ENCODE measurements around the gene GSC2.

Gene GSC2

GRCh38 chr22:19180740-19181410 lies 30.8 kb upstream of the GSC2 start:
- H3K4me3 ChIP-seq (ENCODE audit: insufficient read length, low read depth): no peak overlapping the region
- TF ChIP-seq YY1 (IDR thresholded peaks at IDR 0.05; ENCODE audit: insufficient read depth, insufficient read length): no peak
- no peak for TF ChIP-seq ZNF274 (IDR thresholded peaks at IDR 0.05; ENCODE audit: low read depth, low read length)
- no peak for TF ChIP-seq SUZ12 (IDR thresholded peaks at IDR 0.05; ENCODE audit: extremely low read depth, insufficient read depth, insufficient read length)
- no peak overlapping the region for H3K9ac ChIP-seq (ENCODE audit: insufficient read length, low read depth)
- no peak for DNase-seq (ENCODE audit: low read depth, low spot score)
- no peaks in the 10 kb centered on the region for H3K27me3 ChIP-seq (ENCODE audit: insufficient read depth, insufficient read length)
- peaks cover 16% of the 10 kb centered on the region for H3K36me3 ChIP-seq (ENCODE audit: insufficient read depth, insufficient read length, low read length)
- H3K4me1 ChIP-seq (ENCODE audit: insufficient read depth, insufficient read length): peaks cover 25% of the 10 kb centered on the region
- H3K9me3 ChIP-seq (ENCODE audit: insufficient read depth, low read length): no peaks in the 10 kb centered on the region

- Histone ChIP-seq H3K4me3 (ENCODE audit: insufficient read length, low read depth) (no peak overlapping the region), H3K4me1 (ENCODE audit: insufficient read depth, insufficient read length) (peaks cover 31% of the 10 kb centered on the region), H3K9ac (ENCODE audit: insufficient read length, low read depth) (no peak overlapping the region), H3K36me3 (ENCODE audit: insufficient read depth, insufficient read length, low read length) (peaks cover 22% of the 10 kb centered on the region), H3K9me3 (ENCODE audit: insufficient read depth, low read length) (no peaks in the 10 kb centered on the region), H3K27me3 (ENCODE audit: insufficient read depth, insufficient read length) (no peaks in the 10 kb centered on the region)
- TF ChIP-seq SUZ12 (IDR thresholded peaks at IDR 0.05; ENCODE audit: extremely low read depth, insufficient read depth, insufficient read length) (no peak), YY1 (IDR thresholded peaks at IDR 0.05; ENCODE audit: insufficient read depth, insufficient read length) (no peak), ZNF274 (IDR thresholded peaks at IDR 0.05; ENCODE audit: low read depth, low read length) (no peak)
- DNase-seq (ENCODE audit: low read depth, low spot score): no peak
Measured at GRCh38 chr22:19180234-19180633, 30.1 kb upstream of the GSC2 start.

GRCh38 chr22:19179497-19180048 lies 29.5 kb upstream of the GSC2 start:
- no peak for TF ChIP-seq SUZ12 (IDR thresholded peaks at IDR 0.05; ENCODE audit: extremely low read depth, insufficient read depth, insufficient read length)
- Histone ChIP-seq H3K9ac (ENCODE audit: insufficient read length, low read depth) (peak overlapping the region; percentile 94), H3K4me1 (ENCODE audit: insufficient read depth, insufficient read length) (peaks cover 35% of the 10 kb centered on the region), H3K27me3 (ENCODE audit: insufficient read depth, insufficient read length) (no peaks in the 10 kb centered on the region), H3K4me3 (ENCODE audit: insufficient read length, low read depth) (peak overlapping the region; percentile 66), H3K36me3 (ENCODE audit: insufficient read depth, insufficient read length, low read length) (peaks cover 26% of the 10 kb centered on the region), H3K9me3 (ENCODE audit: insufficient read depth, low read length) (no peaks in the 10 kb centered on the region)
- peak; percentile 59 for DNase-seq (ENCODE audit: low read depth, low spot score)

GRCh38 chr22:19178657-19179496 lies 28.8 kb upstream of the GSC2 start, which contains the start of gene SLC25A1:
Gene SLC25A1 (minus strand): TSS chr22:19178736. CDS start chr22:19178673, 63 bp downstream.
- Histone ChIP-seq H3K9ac (ENCODE audit: insufficient read length, low read depth) (peak within 1 kb of the TSS; percentile 94), H3K4me1 (ENCODE audit: insufficient read depth, insufficient read length) (peaks cover 37% of the 10 kb centered on the region), H3K9me3 (ENCODE audit: insufficient read depth, low read length) (no peaks in the 10 kb centered on the region), H3K4me3 (ENCODE audit: insufficient read length, low read depth) (peak within 1 kb of the TSS; percentile 74), H3K27me3 (ENCODE audit: insufficient read depth, insufficient read length) (no peaks in the 10 kb centered on the region), H3K36me3 (ENCODE audit: insufficient read depth, insufficient read length, low read length) (peaks cover 31% of the 10 kb centered on the region)
- peak; percentile 52 for DNase-seq (ENCODE audit: low read depth, low spot score)
- TF ChIP-seq ZNF274 (IDR thresholded peaks at IDR 0.05; ENCODE audit: low read depth, low read length): no peak
- no peak for TF ChIP-seq SUZ12 (IDR thresholded peaks at IDR 0.05; ENCODE audit: extremely low read depth, insufficient read depth, insufficient read length)
- TF ChIP-seq YY1 (IDR thresholded peaks at IDR 0.05; ENCODE audit: insufficient read depth, insufficient read length): no peak

GRCh38 chr22:19178065-19178656 lies 28.1 kb upstream of the GSC2 start:
- Histone ChIP-seq H3K9me3 (ENCODE audit: insufficient read depth, low read length) (no peaks in the 10 kb centered on the region), H3K27me3 (ENCODE audit: insufficient read depth, insufficient read length) (no peaks in the 10 kb centered on the region), H3K4me1 (ENCODE audit: insufficient read depth, insufficient read length) (peaks cover 44% of the 10 kb centered on the region), H3K9ac (ENCODE audit: insufficient read length, low read depth) (peak overlapping the region; percentile 90), H3K4me3 (ENCODE audit: insufficient read length, low read depth) (peak overlapping the region; percentile 74), H3K36me3 (ENCODE audit: insufficient read depth, insufficient read length, low read length) (peaks cover 34% of the 10 kb centered on the region)
- DNase-seq (ENCODE audit: low read depth, low spot score): no peak
- no peak for TF ChIP-seq SUZ12 (IDR thresholded peaks at IDR 0.05; ENCODE audit: extremely low read depth, insufficient read depth, insufficient read length)
- TF ChIP-seq ZNF274 (IDR thresholded peaks at IDR 0.05; ENCODE audit: low read depth, low read length): no peak
- TF ChIP-seq YY1 (IDR thresholded peaks at IDR 0.05; ENCODE audit: insufficient read depth, insufficient read length): no peak

GRCh38 chr22:19177164-19178064 lies 27.3 kb upstream of the GSC2 start:
- Histone ChIP-seq H3K4me1 (ENCODE audit: insufficient read depth, insufficient read length) (peaks cover 49% of the 10 kb centered on the region), H3K27me3 (ENCODE audit: insufficient read depth, insufficient read length) (no peaks in the 10 kb centered on the region), H3K9ac (ENCODE audit: insufficient read length, low read depth) (peak overlapping the region; percentile 90), H3K36me3 (ENCODE audit: insufficient read depth, insufficient read length, low read length) (peaks cover 41% of the 10 kb centered on the region), H3K4me3 (ENCODE audit: insufficient read length, low read depth) (peak overlapping the region; percentile 74), H3K9me3 (ENCODE audit: insufficient read depth, low read length) (no peaks in the 10 kb centered on the region)
- DNase-seq (ENCODE audit: low read depth, low spot score): no peak
- TF ChIP-seq YY1 (IDR thresholded peaks at IDR 0.05; ENCODE audit: insufficient read depth, insufficient read length): no peak

All from NT2/D1 (cell line).